Body of pancreas (tissue), 4 donors: ENCODE data around the gene C11orf68.

ENCODE experiments used
- POLR2A ChIP-seq, 3 donors: fragments of 450-650 bp; IDR thresholded peaks; one replicate each; pipeline ENCODE4 v1.6.1; 2016; ENCODE audit warnings: antibody characterized with exemption in 3 of 3, mild to moderate bottlenecking in 2 of 3
- TF ChIP-seq, protein P1 (sequence below), 7 experiments: fragments of 450-650 bp in 4 of 7; fragments of 200-600 bp in 3 of 7; sonication (generic) in 3 of 7; IDR thresholded peaks; one replicate each; pipeline ENCODE4 v1.5.1; 2016 to 2019; ENCODE audit warnings: antibody characterized with exemption in 7 of 7

DNA sequence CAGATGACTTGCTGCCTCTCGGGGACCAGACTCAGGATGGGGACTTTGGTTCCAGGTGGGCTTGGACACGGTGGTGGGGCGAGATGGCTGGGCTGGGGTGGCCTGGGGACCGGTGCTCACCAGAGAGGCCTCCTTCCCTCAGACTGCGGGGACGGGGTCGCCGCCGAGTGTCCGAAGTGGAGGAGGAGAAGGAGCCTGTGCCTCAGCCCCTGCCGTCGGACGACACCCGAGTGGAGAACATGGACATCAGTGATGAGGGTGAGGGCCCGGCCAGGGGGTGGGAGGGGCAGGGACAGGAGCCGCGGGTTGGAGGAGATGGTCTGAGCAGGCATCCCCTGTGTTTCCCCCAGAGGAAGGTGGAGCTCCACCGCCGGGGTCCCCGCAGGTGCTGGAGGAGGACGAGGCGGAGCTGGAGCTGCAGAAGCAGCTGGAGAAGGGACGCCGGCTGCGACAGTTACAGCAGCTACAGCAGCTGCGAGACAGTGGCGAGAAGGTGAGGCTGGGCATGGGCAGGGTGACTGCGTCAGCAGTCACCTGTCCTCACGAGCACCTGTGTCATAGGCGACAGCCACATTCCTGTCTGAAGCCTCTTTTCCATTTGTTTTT lies 48.6 kb upstream of the C11orf68 start:
- TF ChIP-seq, protein P1, sequence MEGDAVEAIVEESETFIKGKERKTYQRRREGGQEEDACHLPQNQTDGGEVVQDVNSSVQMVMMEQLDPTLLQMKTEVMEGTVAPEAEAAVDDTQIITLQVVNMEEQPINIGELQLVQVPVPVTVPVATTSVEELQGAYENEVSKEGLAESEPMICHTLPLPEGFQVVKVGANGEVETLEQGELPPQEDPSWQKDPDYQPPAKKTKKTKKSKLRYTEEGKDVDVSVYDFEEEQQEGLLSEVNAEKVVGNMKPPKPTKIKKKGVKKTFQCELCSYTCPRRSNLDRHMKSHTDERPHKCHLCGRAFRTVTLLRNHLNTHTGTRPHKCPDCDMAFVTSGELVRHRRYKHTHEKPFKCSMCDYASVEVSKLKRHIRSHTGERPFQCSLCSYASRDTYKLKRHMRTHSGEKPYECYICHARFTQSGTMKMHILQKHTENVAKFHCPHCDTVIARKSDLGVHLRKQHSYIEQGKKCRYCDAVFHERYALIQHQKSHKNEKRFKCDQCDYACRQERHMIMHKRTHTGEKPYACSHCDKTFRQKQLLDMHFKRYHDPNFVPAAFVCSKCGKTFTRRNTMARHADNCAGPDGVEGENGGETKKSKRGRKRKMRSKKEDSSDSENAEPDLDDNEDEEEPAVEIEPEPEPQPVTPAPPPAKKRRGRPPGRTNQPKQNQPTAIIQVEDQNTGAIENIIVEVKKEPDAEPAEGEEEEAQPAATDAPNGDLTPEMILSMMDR (IDR thresholded peaks at IDR 0.05): no peak
- TF ChIP-seq POLR2A (IDR thresholded peaks at IDR 0.05): no peak
